Cardiac fibroblast (primary cell): ENCODE results near the gene CDKAL1.
"Not testable (repeated sequence)": the region's sequence is repeated elsewhere in the genome, so short reads cannot be mapped to it uniquely, and the experiment has no call there.

Source experiments
- DNase-seq, 2 donors: peaks; one replicate each; pipeline versions ENCODE4 v3.0.0 to v3.0.0-alpha.2; 2010; ENCODE audit warnings: low read depth in 2 of 2
- H3K4me3 ChIP-seq, 2 donors: replicated peaks in 1 of 2; 1 replicate in 1 of 2; 2 replicates in 1 of 2; pipeline ENCODE4 v1.5.1; 2011; ENCODE audit warnings: low read depth in 2 of 2, low read length in 2 of 2, mild to moderate bottlenecking in 2 of 2, moderate library complexity in 1 of 2
- CTCF ChIP-seq: IDR thresholded peaks from one replicate; pipeline ENCODE4 v1.5.1; 2011; ENCODE audit warnings: low read depth, mild to moderate bottlenecking, low read length, inconsistent platforms

CDKAL1 gene

GRCh38 chr6:20538131-20538662 is 3.9 kb downstream of the CDKAL1 start:
- H3K4me3 ChIP-seq = no peak overlapping the region
- no peak for DNase-seq
- TF ChIP-seq CTCF = no peak

- no peak overlapping the region for H3K4me3 ChIP-seq
- no peak for TF ChIP-seq CTCF
- no peak for DNase-seq
Observed at GRCh38 chr6:20538907-20539306, 4.7 kb downstream of the CDKAL1 start.

GRCh38 chr6:20539387-20539786 is 5.1 kb downstream of the CDKAL1 start:
- no peak for DNase-seq
- no peak overlapping the region for H3K4me3 ChIP-seq
- TF ChIP-seq CTCF = no peak

GRCh38 chr6:20540683-20541082 is 6.4 kb downstream of the CDKAL1 start:
- peak in 1 of 2 donors; percentile 76 for DNase-seq
- TF ChIP-seq CTCF = no peak
- H3K4me3 ChIP-seq = no peak overlapping the region

GRCh38 chr6:20541382-20541781 is 7.1 kb downstream of the CDKAL1 start:
- no peak for TF ChIP-seq CTCF
- DNase-seq = no peak
- H3K4me3 ChIP-seq = no peak overlapping the region

- DNase-seq = peak; percentile 87 to 97
- TF ChIP-seq CTCF = no peak
- H3K4me3 ChIP-seq = no peak overlapping the region
Observed at GRCh38 chr6:20542927-20543602, 8.8 kb downstream of the CDKAL1 start.

- H3K4me3 ChIP-seq = no peak overlapping the region
- no peak for TF ChIP-seq CTCF
- no peak for DNase-seq
Observed at GRCh38 chr6:20548264-20548663, 14.0 kb downstream of the CDKAL1 start.

- not testable (repeated sequence) for DNase-seq, H3K4me3 ChIP-seq
Observed at GRCh38 chr6:20549398-20549797, 15.1 kb downstream of the CDKAL1 start.
